Nephron progenitor cell (in vitro differentiated cells): ENCODE measurements around the gene GIT1.
A peak's percentile ranks its signal among the peaks of the same experiment; 100 is the strongest.

Source experiments
- DNase-seq: peaks from one replicate; pipeline ENCODE4 v3.0.0; 2021
- H3K27ac Mint-ChIP-seq: 2 replicates; pipeline ENCODE4 v1.8.0; 2021; ENCODE audit warnings: mild to moderate bottlenecking, moderate library complexity, mixed read lengths
- H3K27me3 Mint-ChIP-seq: 2 replicates; pipeline ENCODE4 v1.8.0; 2021; ENCODE audit warnings: mild to moderate bottlenecking, low read depth, mixed read lengths; ENCODE audit not compliant: poor library complexity
- H3K36me3 Mint-ChIP-seq: 2 replicates; pipeline ENCODE4 v1.8.0; 2021; ENCODE audit warnings: low read depth, mixed read lengths
- H3K4me1 Mint-ChIP-seq: 2 replicates; pipeline ENCODE4 v1.8.0; 2021; ENCODE audit warnings: mixed read lengths
- H3K4me3 Mint-ChIP-seq: 2 replicates; pipeline ENCODE4 v1.8.0; 2021; ENCODE audit warnings: mild to moderate bottlenecking, moderate library complexity, mixed read lengths
- H3K9me3 Mint-ChIP-seq: 2 replicates; pipeline ENCODE4 v1.8.0; 2021; ENCODE audit warnings: mild to moderate bottlenecking, moderate library complexity, mixed read lengths
- CTCF ChIP-seq: fragments of 200-600 bp; sonication (generic); IDR thresholded peaks from 2 replicates; pipeline ENCODE4 v1.5.0; 2021; ENCODE audit warnings: antibody characterized with exemption

Gene GIT1

GRCh38 chr17:29614349-29615047 lies 25.1 kb upstream of the GIT1 start:
- Mint-ChIP-seq H3K9me3 (no peaks in the 10 kb centered on the region), H3K27me3 (peaks cover 60% of the 10 kb centered on the region), H3K4me3 (peak overlapping the region; percentile 51), H3K36me3 (no peaks in the 10 kb centered on the region), H3K27ac (no peak overlapping the region), H3K4me1 (peaks cover 42% of the 10 kb centered on the region)
- DNase-seq, result no peak
- TF ChIP-seq CTCF, result no peak

GRCh38 chr17:29613856-29614255 lies 24.4 kb upstream of the GIT1 start:
- DNase-seq, result no peak
- Mint-ChIP-seq H3K36me3 (no peaks in the 10 kb centered on the region), H3K4me1 (peaks cover 40% of the 10 kb centered on the region), H3K9me3 (no peaks in the 10 kb centered on the region), H3K4me3 (peak overlapping the region; percentile 52), H3K27ac (no peak overlapping the region), H3K27me3 (peaks cover 54% of the 10 kb centered on the region)
- TF ChIP-seq CTCF, result no peak

GRCh38 chr17:29613352-29613837 lies 23.9 kb upstream of the GIT1 start:
- Mint-ChIP-seq H3K9me3 (no peaks in the 10 kb centered on the region), H3K36me3 (no peaks in the 10 kb centered on the region), H3K27ac (no peak overlapping the region), H3K4me1 (peaks cover 35% of the 10 kb centered on the region), H3K4me3 (peak overlapping the region; percentile 52), H3K27me3 (peaks cover 49% of the 10 kb centered on the region)
- DNase-seq, result peak; percentile 99
- TF ChIP-seq CTCF, result peak; percentile 89

GRCh38 chr17:29612404-29613280 lies 23.2 kb upstream of the GIT1 start:
- DNase-seq, result no peak
- TF ChIP-seq CTCF, result no peak
- Mint-ChIP-seq H3K4me1 (peaks cover 33% of the 10 kb centered on the region), H3K4me3 (no peak overlapping the region), H3K27me3 (peaks cover 42% of the 10 kb centered on the region), H3K27ac (no peak overlapping the region), H3K9me3 (no peaks in the 10 kb centered on the region), H3K36me3 (no peaks in the 10 kb centered on the region)

- Mint-ChIP-seq H3K4me1 (peaks cover 35% of the 10 kb centered on the region), H3K4me3 (no peak overlapping the region), H3K9me3 (no peaks in the 10 kb centered on the region), H3K27ac (no peak overlapping the region), H3K27me3 (peaks cover 36% of the 10 kb centered on the region), H3K36me3 (no peaks in the 10 kb centered on the region)
- no peak for DNase-seq
- no peak for TF ChIP-seq CTCF
Measured at GRCh38 chr17:29612094-29612403, 22.6 kb upstream of the GIT1 start.
